Activated effector memory CD4-positive, alpha-beta T cell treated with anti-CD3 and anti-CD28 coated beads, Interleukin-2, amount 50 U/mL, for 16 hours (primary cell): ENCODE measurements around the gene SMAP2.

Source experiments
- DNase-seq: peaks from one replicate; pipeline ENCODE4 v3.0.0-alpha.2; 2020

SMAP2 gene

GRCh38 chr1:40372658-40373322 is 737 bp upstream of the SMAP2 start:
- DNase-seq, result no peak

- no peak for DNase-seq
Observed at GRCh38 chr1:40377512-40377911, 4.0 kb downstream of the SMAP2 start.

GRCh38 chr1:40379785-40380452 is 6.4 kb downstream of the SMAP2 start:
- DNase-seq, result no peak

- DNase-seq, result no peak
Observed at GRCh38 chr1:40380817-40381216, 7.3 kb downstream of the SMAP2 start.

GRCh38 chr1:40381268-40382107 is 8.0 kb downstream of the SMAP2 start:
- DNase-seq, result no peak

GRCh38 chr1:40382108-40382460 is 8.6 kb downstream of the SMAP2 start:
- no peak for DNase-seq

- DNase-seq, result no peak
Observed at GRCh38 chr1:40382601-40383000, 9.1 kb downstream of the SMAP2 start.

GRCh38 chr1:40383095-40383487 is 9.6 kb downstream of the SMAP2 start:
- no peak for DNase-seq

- no peak for DNase-seq
Observed at GRCh38 chr1:40383488-40384412, 10.2 kb downstream of the SMAP2 start.

GRCh38 chr1:40384413-40384762 is 10.9 kb downstream of the SMAP2 start:
- no peak for DNase-seq

GRCh38 chr1:40384887-40385286 is 11.4 kb downstream of the SMAP2 start:
- peak; percentile 72 for DNase-seq

GRCh38 chr1:40385437-40386358 is 12.2 kb downstream of the SMAP2 start:
- peak; percentile 78 for DNase-seq

GRCh38 chr1:40386359-40386723 is 12.8 kb downstream of the SMAP2 start:
- no peak for DNase-seq

GRCh38 chr1:40386796-40387195 is 13.3 kb downstream of the SMAP2 start:
- no peak for DNase-seq

- DNase-seq, result peak; percentile 67
Observed at GRCh38 chr1:40387381-40388306, 14.1 kb downstream of the SMAP2 start.

- DNase-seq, result peak; percentile 76
Observed at GRCh38 chr1:40388456-40389321, 15.2 kb downstream of the SMAP2 start.

- DNase-seq, result no peak
Observed at GRCh38 chr1:40389322-40389803, 15.8 kb downstream of the SMAP2 start.

- no peak for DNase-seq
Observed at GRCh38 chr1:40389871-40390560, 16.5 kb downstream of the SMAP2 start.

- no peak for DNase-seq
Observed at GRCh38 chr1:40390857-40391256, 17.3 kb downstream of the SMAP2 start.
